Left cardiac atrium (tissue), 4 donors: ENCODE results near the gene LRFN2. TPM values are rescaled to one million over a fixed set of nuclear protein-coding genes. Genes with fewer than 3 reads are reported as not detected.

Source experiments
- ATAC-seq, 2 donors: fragments of 200-7000 bp; cut with Tn5 transposase; one replicate each; pipeline ENCODE4 v1.9.1; 2020; ENCODE audit warnings: mild to moderate bottlenecking in 2 of 2, moderate library complexity in 2 of 2
- DNase-seq: peaks from one replicate; pipeline ENCODE4 v3.0.0-alpha.2; 2020
- intact Hi-C, 2 donors: fragments of 100-400 bp; cut with DNase I; formaldehyde crosslinking; loops; one replicate each; pipeline versions ENCODE4 v1.14.1 to v1.15.1; 2022 to 2023
- total RNA-seq, 2 donors: library from RNA; stranded (reverse); fragmentation: NEBNext Ultra II Directional; extraction: Animal tissue kit (Norgen Biotek cat#: 25700); gene quantifications; one replicate each; pipeline ENCODE4 v1.2.1, GENCODE V29; 2021
- donor health status: DM: no; HTN: yes; CAD: no.
- donor health status: DM: no; HTN: yes; CAD: no; lungs with severe emphysema.
- donor health status: DM: yes; HTN: yes; CAD: no.
- donor health status: Dilated cardiomyopathy.

Gene LRFN2
- total RNA-seq, 2 donors from 2014 or later, result not detected

- intact Hi-C loops, result no loop called here
- ATAC-seq, result peak in 1 of 2 donors; percentile 31
- no peak for DNase-seq
Observed at GRCh38 chr6:40395066-40395697, 192.0 kb downstream of the LRFN2 start.

GRCh38 chr6:40394381-40394780 lies 192.8 kb downstream of the LRFN2 start:
- DNase-seq (no peak), ATAC-seq (no peak)
- intact Hi-C loops, result no loop called here

GRCh38 chr6:40393641-40394040 lies 193.5 kb downstream of the LRFN2 start:
- ATAC-seq (no peak), DNase-seq (no peak)
- intact Hi-C loops, result no loop called here

GRCh38 chr6:40392589-40392988 lies 194.6 kb downstream of the LRFN2 start:
- intact Hi-C loops, result no loop called here
- ATAC-seq, result no peak
- no peak for DNase-seq

- intact Hi-C loops, result no loop called here
Observed at GRCh38 chr6:40391851-40392517, 195.2 kb downstream of the LRFN2 start.

GRCh38 chr6:40391086-40391485 lies 196.1 kb downstream of the LRFN2 start:
- DNase-seq (no peak), ATAC-seq (no peak)
- intact Hi-C loops, result no loop called here

More at GRCh38 chr6:40391851-40392517, 195.2 kb downstream of the LRFN2 start:
- DNase-seq, result no peak
- ATAC-seq, result no peak

GRCh38 chr6:40390144-40390800 lies 196.9 kb downstream of the LRFN2 start:
- intact Hi-C loops, result no loop called here
- ATAC-seq (no peak), DNase-seq (no peak)

- intact Hi-C loops, result no loop called here
- DNase-seq (no peak), ATAC-seq (no peak)
Observed at GRCh38 chr6:40389254-40389653, 197.9 kb downstream of the LRFN2 start.

GRCh38 chr6:40387871-40388264 lies 199.3 kb downstream of the LRFN2 start:
- no peak for DNase-seq
- intact Hi-C loops, result no loop called here

GRCh38 chr6:40387127-40387870 lies 199.9 kb downstream of the LRFN2 start:
- DNase-seq, result no peak
- no peak for ATAC-seq

More at GRCh38 chr6:40387871-40388264, 199.3 kb downstream of the LRFN2 start:
- ATAC-seq, result no peak

GRCh38 chr6:40386200-40386599 lies 201.0 kb downstream of the LRFN2 start:
- no peak for DNase-seq
- intact Hi-C loops, result no loop called here
- ATAC-seq, result no peak

More at GRCh38 chr6:40387127-40387870, 199.9 kb downstream of the LRFN2 start:
- intact Hi-C loops, result no loop called here

GRCh38 chr6:40383348-40384115 lies 203.6 kb downstream of the LRFN2 start:
- no peak for DNase-seq
- ATAC-seq, result no peak
- intact Hi-C loops, result no loop called here

- DNase-seq (no peak), ATAC-seq (no peak)
- intact Hi-C loops, result no loop called here
Observed at GRCh38 chr6:40380271-40380670, 206.9 kb downstream of the LRFN2 start.

- DNase-seq (no peak), ATAC-seq (no peak)
- intact Hi-C loops, result no loop called here
Observed at GRCh38 chr6:40379811-40380210, 207.4 kb downstream of the LRFN2 start.

- intact Hi-C loops, result no loop called here
- DNase-seq (no peak), ATAC-seq (no peak)
Observed at GRCh38 chr6:40378725-40379074, 208.5 kb downstream of the LRFN2 start.

GRCh38 chr6:40378071-40378724 lies 209.0 kb downstream of the LRFN2 start:
- intact Hi-C loops, result no loop called here
- ATAC-seq, result no peak
- DNase-seq, result no peak

- ATAC-seq, result no peak
- intact Hi-C loops, result no loop called here
- DNase-seq, result no peak
Observed at GRCh38 chr6:40377173-40377806, 209.9 kb downstream of the LRFN2 start.

- ATAC-seq, result no peak
- DNase-seq, result no peak
- intact Hi-C loops, result no loop called here
Observed at GRCh38 chr6:40376113-40376650, 211.0 kb downstream of the LRFN2 start.
